HepG2 (cell line): ENCODE measurements around the gene CEP97. TPM values are rescaled to one million over a fixed set of nuclear protein-coding genes. Genes with fewer than 3 reads are reported as not detected.

Source experiments
- EP300 ChIP-seq, 3 experiments: sonication (generic) in 1 of 3; formaldehyde crosslinking in 1 of 3; IDR thresholded peaks; 2 replicates each; pipeline versions ENCODE4 v1.5.1 to v1.6.1; 2011 to 2020; ENCODE audit warnings: low read depth in 2 of 3, low read length in 2 of 3, borderline replicate concordance in 1 of 3, improper control_type of control experiment in 1 of 3, mild to moderate bottlenecking in 1 of 3, missing genetic modification reagents in 1 of 3, moderate library complexity in 1 of 3
- FOXO1 ChIP-seq: sonication (generic); formaldehyde crosslinking; IDR thresholded peaks from 2 replicates; pipeline ENCODE4 v1.4.0; 2020; ENCODE audit warnings: missing genetic modification reagents
- FOXP1 ChIP-seq, 2 experiments: fragments of 450-650 bp in 1 of 2; IDR thresholded peaks; 2 replicates each; pipeline ENCODE4 v1.6.1; 2017 to 2018; ENCODE audit warnings: antibody characterized with exemption in 1 of 2
- GMEB2 ChIP-seq: IDR thresholded peaks from 2 replicates; pipeline ENCODE4 v1.6.1; 2016; ENCODE audit warnings: missing biosample characterization, missing genetic modification reagents, low read depth
- HMGXB4 ChIP-seq, 2 experiments: sonication (generic) in 1 of 2; formaldehyde crosslinking in 1 of 2; IDR thresholded peaks; 2 replicates each; pipeline versions ENCODE4 v1.4.0 to v1.6.1; 2018 to 2020; ENCODE audit warnings: missing genetic modification reagents in 2 of 2, borderline replicate concordance in 1 of 2, low read depth in 1 of 2, mild to moderate bottlenecking in 1 of 2, missing biosample characterization in 1 of 2
- ISL2 ChIP-seq: sonication (generic); formaldehyde crosslinking; IDR thresholded peaks from 2 replicates; pipeline ENCODE4 v1.5.0; 2020; ENCODE audit warnings: missing genetic modification reagents
- MIER2 ChIP-seq: IDR thresholded peaks from 2 replicates; pipeline ENCODE4 v1.6.1; 2016; ENCODE audit warnings: missing biosample characterization, missing genetic modification reagents
- NKX3-1 ChIP-seq: sonication (generic); formaldehyde crosslinking; IDR thresholded peaks from 2 replicates; pipeline ENCODE4 v1.5.0; 2020; ENCODE audit warnings: missing genetic modification reagents
- NR2F2 ChIP-seq: IDR thresholded peaks from 2 replicates; pipeline ENCODE4 v1.6.1; 2012; ENCODE audit warnings: low read depth, inconsistent platforms, borderline replicate concordance
- PRDM4 ChIP-seq: sonication (generic); formaldehyde crosslinking; IDR thresholded peaks from 2 replicates; pipeline ENCODE4 v1.9.0; 2021; ENCODE audit warnings: missing genetic modification reagents, borderline replicate concordance
- ZBTB38 ChIP-seq: sonication (generic); formaldehyde crosslinking; IDR thresholded peaks from 2 replicates; pipeline ENCODE4 v1.5.1; 2020; ENCODE audit warnings: mild to moderate bottlenecking, missing genetic modification reagents
- ZBTB8A ChIP-seq: sonication (generic); formaldehyde crosslinking; IDR thresholded peaks from 2 replicates; pipeline ENCODE4 v1.4.0; 2020; ENCODE audit warnings: mild to moderate bottlenecking, low read depth, missing genetic modification reagents, borderline replicate concordance
- ZFP36L1 ChIP-seq: sonication (generic); formaldehyde crosslinking; IDR thresholded peaks from 2 replicates; pipeline ENCODE4 v1.8.0; 2022; ENCODE audit warnings: mild to moderate bottlenecking, missing genetic modification reagents, moderate library complexity
- ZNF124 ChIP-seq: sonication (generic); formaldehyde crosslinking; IDR thresholded peaks from 2 replicates; pipeline ENCODE4 v1.4.0; 2020; ENCODE audit warnings: missing genetic modification reagents
- ZNF280D ChIP-seq: sonication (generic); formaldehyde crosslinking; IDR thresholded peaks from 2 replicates; pipeline ENCODE4 v1.5.1; 2020; ENCODE audit warnings: mild to moderate bottlenecking, missing genetic modification reagents
- ZNF614 ChIP-seq: IDR thresholded peaks from 2 replicates; pipeline ENCODE4 v1.6.1; 2018; ENCODE audit warnings: missing biosample characterization, missing genetic modification reagents, inconsistent platforms, borderline replicate concordance
- ZNF747 ChIP-seq: sonication (generic); formaldehyde crosslinking; IDR thresholded peaks from 2 replicates; pipeline ENCODE4 v1.8.1; 2023; ENCODE audit warnings: missing genetic modification reagents, mild to moderate bottlenecking, borderline replicate concordance
- ZSCAN31 ChIP-seq: sonication (generic); formaldehyde crosslinking; IDR thresholded peaks from 2 replicates; pipeline ENCODE4 v1.5.0; 2020; ENCODE audit warnings: low read depth, mild to moderate bottlenecking, missing genetic modification reagents
- polyA plus RNA-seq, 8 experiments: library from polyadenylated mRNA; depleted of rRNA in 3 of 8; stranded (reverse) in 7 of 8; unstranded in 1 of 8; fragments of >200 nt; fragmentation: Illumina TruSeq in 4 of 8; extraction: Trizol in 4 of 8; gene quantifications; 2 replicates each; pipeline versions ENCODE4 v1.2.1 to v1.2.3, GENCODE V29; 2011 to 2016; ENCODE audit warnings: low read depth in 4 of 8, missing spikeins in 1 of 8, mixed read lengths in 1 of 8; ENCODE audit not compliant: insufficient read depth in 1 of 8
- total RNA-seq, 5 experiments: library from RNA; depleted of rRNA; stranded (reverse); fragments of >200 nt; fragmentation: Illumina TruSeq; extraction: Trizol; gene quantifications; 2 replicates each; pipeline ENCODE4 v1.2.3, GENCODE V29; 2016; ENCODE audit warnings: low read depth in 1 of 5

CEP97 gene
- total and polyA plus RNA-seq, 2 of the 13 experiments (the other 11 are each of a cell fraction or from before 2014, with no cell fraction given) = 0.99 to 6.5 TPM

GRCh38 chr3:101779047-101779821, 54.8 kb downstream of the CEP97 start, which contains the start of gene NXPE3 (continued):
- TF ChIP-seq ZNF280D = no peak
- no peak for TF ChIP-seq PRDM4 (CRISPR knock-in tag)
- TF ChIP-seq ISL2 (CRISPR knock-in tag) = peak; percentile 42
- TF ChIP-seq HMGXB4 (CRISPR knock-in tag; IDR thresholded peaks at IDR 0.05; ENCODE audit: borderline replicate concordance in 1 of 2, low read depth in 1 of 2) = peak in 1 of 2 experiments; percentile 61; a peak in 3 of 4 replicates
- TF ChIP-seq ZNF747 (CRISPR knock-in tag) = no peak
- TF ChIP-seq ZBTB8A = no peak
- TF ChIP-seq EP300 (IDR thresholded peaks at IDR 0.05; ENCODE audit: low read depth in 2 of 2, low read length in 2 of 2) = no peak
- TF ChIP-seq EP300 (CRISPR knock-in tag; IDR thresholded peaks at IDR 0.05; ENCODE audit: borderline replicate concordance) = no peak
- TF ChIP-seq ZNF614 = peak; percentile 33; the same call in 1 of the 2 replicates
- peak; percentile 63; the same call in 1 of the 2 replicates for TF ChIP-seq ZBTB38 (CRISPR knock-in tag)
- 0 out of 2 replicates have a peak, but pooled peaks have one; percentile 32 for TF ChIP-seq FOXO1 (CRISPR knock-in tag)
- peak; percentile 34; the same call in 1 of the 2 replicates for TF ChIP-seq ZSCAN31
- TF ChIP-seq NR2F2 = no peak
- TF ChIP-seq ZFP36L1 (CRISPR knock-in tag) = 0 out of 2 replicates have a peak, but pooled peaks have one; percentile 62
- no peak for TF ChIP-seq GMEB2
- no peak for TF ChIP-seq FOXP1 (IDR thresholded peaks at IDR 0.05)
- no peak for TF ChIP-seq FOXP1 (CRISPR knock-in tag; IDR thresholded peaks at IDR 0.05)
- TF ChIP-seq MIER2 = no peak
- 0 out of 2 replicates have a peak, but pooled peaks have one; percentile 11 for TF ChIP-seq NKX3-1 (CRISPR knock-in tag)
- TF ChIP-seq ZNF124 (CRISPR knock-in tag) = no peak
